ENCODE results near the gene LMBR1.
"Not testable (repeated sequence)": the region's sequence is repeated elsewhere in the genome, so short reads cannot be mapped to it uniquely, and the experiment has no call there.

Gene LMBR1

GRCh38 chr7:156919132-156919713 lies 26.2 kb upstream of the LMBR1 start:
- Histone ChIP-seq H3K9ac (no peak overlapping the region), H3K4me3 (IDR thresholded peaks at IDR 0.05; ENCODE audit: insufficient read depth, low read depth, low read length) (no peak overlapping the region), H3K36me3 (ENCODE audit: insufficient read depth) (no peaks in the 10 kb centered on the region), H3K27me3 (ENCODE audit: insufficient read depth, low read depth) (no peaks in the 10 kb centered on the region), H3K4me1 (ENCODE audit: low read depth, poor library complexity, severe bottlenecking) (no peaks in the 10 kb centered on the region), H3K79me2 (ENCODE audit: insufficient read depth, low read depth) (no peaks in the 10 kb centered on the region), H2AFZ (ENCODE audit: low read depth) (no peak overlapping the region), H3K27ac (no peak overlapping the region), H3K4me2 (no peak overlapping the region), H4K20me1 (ENCODE audit: insufficient read depth) (no peaks in the 10 kb centered on the region)
- no peak for TF ChIP-seq CTCF (conservative IDR thresholded peaks at IDR 0.05; ENCODE audit: low read depth, low read length)

- H3K79me2 ChIP-seq (ENCODE audit: insufficient read depth, low read depth): no peaks in the 10 kb centered on the region
- no peak for TF ChIP-seq CTCF (conservative IDR thresholded peaks at IDR 0.05; ENCODE audit: low read depth, low read length)
- H3K36me3 ChIP-seq (ENCODE audit: insufficient read depth): no peaks in the 10 kb centered on the region
- no peak overlapping the region for H3K4me2 ChIP-seq
- no peak overlapping the region for H3K27ac ChIP-seq
- no peak overlapping the region for H3K4me3 ChIP-seq (IDR thresholded peaks at IDR 0.05; ENCODE audit: insufficient read depth, low read depth, low read length)
- no peaks in the 10 kb centered on the region for H3K27me3 ChIP-seq (ENCODE audit: insufficient read depth, low read depth)
- H3K4me1 ChIP-seq (ENCODE audit: low read depth, poor library complexity, severe bottlenecking): no peaks in the 10 kb centered on the region
- H3K9ac ChIP-seq: no peak overlapping the region
- H2AFZ ChIP-seq (ENCODE audit: low read depth): no peak overlapping the region
- H4K20me1 ChIP-seq (ENCODE audit: insufficient read depth): no peaks in the 10 kb centered on the region
Observed at GRCh38 chr7:156918635-156919034, 25.7 kb upstream of the LMBR1 start.

GRCh38 chr7:156909574-156910252 lies 16.7 kb upstream of the LMBR1 start:
- not testable (repeated sequence) for H2AFZ ChIP-seq (ENCODE audit: low read depth); H3K4me3 ChIP-seq (IDR thresholded peaks at IDR 0.05; ENCODE audit: insufficient read depth, low read depth, low read length); H3K27ac ChIP-seq; H3K9ac ChIP-seq; H3K79me2 ChIP-seq (ENCODE audit: insufficient read depth, low read depth); H3K27me3 ChIP-seq (ENCODE audit: insufficient read depth, low read depth); H4K20me1 ChIP-seq (ENCODE audit: insufficient read depth); H3K4me2 ChIP-seq; H3K4me1 ChIP-seq (ENCODE audit: low read depth, poor library complexity, severe bottlenecking); H3K36me3 ChIP-seq (ENCODE audit: insufficient read depth)

- Histone ChIP-seq H3K4me3 (IDR thresholded peaks at IDR 0.05; ENCODE audit: insufficient read depth, low read depth, low read length) (no peak overlapping the region), H3K27ac (no peak overlapping the region), H3K4me1 (ENCODE audit: low read depth, poor library complexity, severe bottlenecking) (no peaks in the 10 kb centered on the region), H3K79me2 (ENCODE audit: insufficient read depth, low read depth) (no peaks in the 10 kb centered on the region), H3K27me3 (ENCODE audit: insufficient read depth, low read depth) (no peaks in the 10 kb centered on the region), H4K20me1 (ENCODE audit: insufficient read depth) (no peaks in the 10 kb centered on the region), H3K36me3 (ENCODE audit: insufficient read depth) (no peaks in the 10 kb centered on the region), H3K4me2 (no peak overlapping the region), H2AFZ (ENCODE audit: low read depth) (no peak overlapping the region), H3K9ac (no peak overlapping the region)
- TF ChIP-seq CTCF (conservative IDR thresholded peaks at IDR 0.05; ENCODE audit: low read depth, low read length): no peak
Observed at GRCh38 chr7:156907656-156908055, 14.7 kb upstream of the LMBR1 start.

- H3K79me2 ChIP-seq (ENCODE audit: insufficient read depth, low read depth): no peaks in the 10 kb centered on the region
- no peaks in the 10 kb centered on the region for H4K20me1 ChIP-seq (ENCODE audit: insufficient read depth)
- H3K4me3 ChIP-seq (IDR thresholded peaks at IDR 0.05; ENCODE audit: insufficient read depth, low read depth, low read length): no peak overlapping the region
- H3K4me2 ChIP-seq: no peak overlapping the region
- TF ChIP-seq CTCF (conservative IDR thresholded peaks at IDR 0.05; ENCODE audit: low read depth, low read length): no peak
- no peak overlapping the region for H3K27ac ChIP-seq
- no peak overlapping the region for H2AFZ ChIP-seq (ENCODE audit: low read depth)
- no peaks in the 10 kb centered on the region for H3K36me3 ChIP-seq (ENCODE audit: insufficient read depth)
- no peaks in the 10 kb centered on the region for H3K4me1 ChIP-seq (ENCODE audit: low read depth, poor library complexity, severe bottlenecking)
- no peaks in the 10 kb centered on the region for H3K27me3 ChIP-seq (ENCODE audit: insufficient read depth, low read depth)
- no peak overlapping the region for H3K9ac ChIP-seq
Observed at GRCh38 chr7:156906200-156906649, 13.2 kb upstream of the LMBR1 start.

Measured in KMS-11 (cell line).